CD4-positive, alpha-beta T cell (primary cell): ENCODE results near the gene SGTA. TPM values are rescaled to one million over a fixed set of nuclear protein-coding genes. Genes with fewer than 3 reads are reported as not detected.

ENCODE experiments used
- ATAC-seq: fragments of 200-7000 bp; cut with Tn5 transposase; one replicate; pipeline ENCODE4 v1.10.0; 2022; ENCODE audit warnings: mild to moderate bottlenecking; ENCODE audit not compliant: poor library complexity
- CTCF ChIA-PET: fragments of 350-600 bp; sonication (Branson Sonifier 250); formaldehyde crosslinking; loops from one replicate; lab custom pipeline; 2021; ENCODE audit warnings: antibody characterized with exemption, inconsistent platforms; lab: Charles Lee
- POLR2A ChIA-PET: fragments of 350-600 bp; sonication (Branson Sonifier 250); formaldehyde crosslinking; loops from one replicate; lab custom pipeline; 2021; ENCODE audit warnings: antibody characterized with exemption, inconsistent platforms; lab: Charles Lee
- DNase-seq, 14 experiments: peaks; one replicate each; pipeline ENCODE4 v3.0.0-alpha.2; 2013 to 2020; ENCODE audit warnings: mixed read lengths in 2 of 14
- H3K27ac ChIP-seq, 2 donors: one replicate each; pipeline versions ENCODE4 v1.5.1 to v1.7.0; 2013; ENCODE audit warnings: low read length in 2 of 2, low read depth in 1 of 2, mild to moderate bottlenecking in 1 of 2
- H3K27me3 ChIP-seq, 2 experiments: 1 replicate in 1 of 2; 2 replicates in 1 of 2; pipeline versions ENCODE4 v1.6.1 to v1.7.0; 2013; ENCODE audit warnings: low read length in 2 of 2, control low read depth in 1 of 2, mild to moderate bottlenecking in 1 of 2, moderate library complexity in 1 of 2; ENCODE audit not compliant: insufficient read depth in 2 of 2, control insufficient read depth in 1 of 2
- H3K36me3 ChIP-seq: one replicate; pipeline ENCODE4 v1.6.1; 2013; ENCODE audit warnings: low read length, control low read depth; ENCODE audit not compliant: insufficient read depth
- H3K4me1 ChIP-seq: one replicate; pipeline ENCODE4 v1.6.1; 2013; ENCODE audit warnings: low read length, control low read depth; ENCODE audit not compliant: insufficient read depth
- H3K4me3 ChIP-seq: one replicate; pipeline ENCODE4 v1.5.1; 2013; ENCODE audit warnings: mild to moderate bottlenecking, low read length, moderate library complexity
- H3K9me3 ChIP-seq, 2 experiments: 1 replicate in 1 of 2; 2 replicates in 1 of 2; pipeline versions ENCODE4 v1.6.1 to v1.7.0; 2013; ENCODE audit warnings: low read length in 2 of 2, mild to moderate bottlenecking in 2 of 2, control low read depth in 1 of 2, moderate library complexity in 1 of 2; ENCODE audit not compliant: control insufficient read depth in 1 of 2, insufficient read depth in 1 of 2
- H3K27ac Mint-ChIP-seq: one replicate; pipeline ENCODE4 v1.8.0; 2020; ENCODE audit warnings: mixed read lengths
- H3K27me3 Mint-ChIP-seq: one replicate; pipeline ENCODE4 v1.8.0; 2021; ENCODE audit warnings: mixed read lengths
- H3K36me3 Mint-ChIP-seq: one replicate; pipeline ENCODE4 v1.8.0; 2021; ENCODE audit warnings: low read depth, mixed read lengths
- H3K4me1 Mint-ChIP-seq: one replicate; pipeline ENCODE4 v1.8.0; 2021; ENCODE audit warnings: low read depth, mixed read lengths
- H3K4me3 Mint-ChIP-seq: one replicate; pipeline ENCODE4 v1.8.0; 2020; ENCODE audit warnings: mild to moderate bottlenecking, mixed read lengths
- H3K9me3 Mint-ChIP-seq: one replicate; pipeline ENCODE4 v1.8.0; 2020; ENCODE audit warnings: mixed read lengths
- CTCF ChIP-seq: fragments of 200-600 bp; IDR thresholded peaks from one replicate; pipeline ENCODE4 v1.8.0; 2022; ENCODE audit warnings: antibody characterized with exemption, mild to moderate bottlenecking
- intact Hi-C, 2 experiments: fragments of 100-400 bp; cut with DNase I in 1 of 2; cut with micrococcal nuclease in 1 of 2; formaldehyde crosslinking; loops; one replicate each; pipeline versions ENCODE4 v1.15.1 to v1.9.0; 2023 to 2025; cut with DNase I, micrococcal nuclease
- total RNA-seq, 174 experiments: library from RNA in 2 of 174; stranded (reverse) in 2 of 174; gene quantifications; one replicate each; pipeline ENCODE4 v1.2.3 and lab custom pipeline; 2021 to 2026

The SGTA gene
- total RNA-seq, 2 experiments from 2014 or later = 28.3 to 29.7 TPM

DNA sequence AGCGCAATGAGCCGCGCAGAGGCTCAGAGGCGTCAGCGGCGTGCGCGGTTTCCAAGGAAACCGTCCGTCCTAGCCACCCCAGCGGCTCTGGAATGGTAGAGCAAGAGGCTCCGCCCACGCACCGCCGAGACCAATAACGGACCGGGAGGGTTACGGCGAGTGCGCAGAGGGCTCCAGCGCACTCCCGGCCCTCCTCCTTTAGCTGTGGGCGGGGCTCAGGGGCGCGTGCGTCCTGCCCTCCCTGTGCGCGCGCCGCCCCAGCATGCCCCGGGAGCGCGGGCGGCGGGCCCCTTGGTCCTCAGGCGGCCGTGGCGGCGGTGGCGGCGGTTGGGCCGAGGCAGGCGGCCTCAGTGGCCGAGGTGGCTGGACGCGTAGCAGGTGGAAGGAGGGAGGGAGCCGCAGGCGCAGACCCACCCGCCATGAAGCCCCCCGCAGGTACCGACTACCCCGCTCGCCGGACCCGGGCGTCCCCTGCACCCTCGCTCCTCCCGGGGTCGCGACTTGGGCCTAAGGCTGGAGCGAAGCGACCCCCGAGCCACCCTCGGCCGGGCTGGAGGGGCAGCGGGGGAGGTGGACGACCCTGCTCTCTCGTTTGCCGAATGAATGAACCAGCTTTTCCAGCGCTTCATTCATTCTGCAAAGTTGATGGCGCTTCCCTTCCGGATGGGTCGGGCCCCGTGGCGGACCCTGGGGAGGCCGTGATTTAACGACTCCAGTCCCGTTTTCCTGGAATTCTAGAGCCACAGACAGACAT, 2.3 kb upstream of the SGTA start, which contains the start of gene THOP1:
Gene THOP1, plus strand, starts transcription at position 260 of the 754 bp plus-strand sequence. Its CDS starts 160 bp downstream, at position 420.
- CTCF ChIA-PET = interaction anchor here (0.6 to 1.1 kb wide), 4 partner anchors 34 to 769 kb away, joined by 3 to 4 read pairs (median 3); partner anchors contain the start of gene ZNF554
- ATAC-seq = peak; percentile 92

DNA sequence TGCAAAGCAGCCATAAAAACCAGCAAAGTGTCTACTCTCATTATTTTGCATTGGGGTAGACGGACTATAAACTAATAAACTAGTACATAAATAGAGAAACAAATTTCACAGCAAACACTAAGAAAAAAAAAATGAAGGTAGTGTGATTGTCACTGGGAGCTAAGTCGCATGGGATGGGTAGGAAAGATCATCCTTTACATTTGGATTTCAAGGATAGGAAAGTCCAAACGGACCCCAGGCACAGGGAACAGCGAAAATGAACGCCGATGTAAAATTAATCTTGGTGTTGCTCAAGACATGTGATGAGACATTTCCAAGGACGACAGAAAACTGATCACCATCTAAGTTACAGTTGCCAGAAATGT, 690 bp upstream of the SGTA start:
- peak overlapping the region; percentile 100 for H3K4me3 ChIP-seq
- CTCF ChIA-PET = interaction anchor here (0.5 to 1.4 kb wide), 5 partner anchors 34 to 1204 kb away, joined by 3 to 6 read pairs (median 4); partner anchors contain the start of genes ZNF554 and ZNF555

More for the DNA sequence above, 2.3 kb upstream of the SGTA start, which contains the start of gene THOP1:
- Histone ChIP-seq H3K4me1 (peaks cover 57% of the 10 kb centered on the region), H3K4me3 (peak within 1 kb of the TSS; percentile 80), H3K9me3 (no peaks in the 10 kb centered on the region), H3K27me3 (no peaks in the 10 kb centered on the region), H3K36me3 (peaks cover 1% of the 10 kb centered on the region), H3K27ac (peak within 1 kb of the TSS in 1 of 2 donors; percentile 42)
- DNase-seq = peak; percentile 94 to 100 (median 98)
- intact Hi-C loops = loop anchor here (1.0 to 2.0 kb wide), 3 partner anchors 33 to 55 kb away; partner anchors contain the start of genes ZNF554 (in 2 of the 2) and ZNF555 (in 1 of the 2)
- Mint-ChIP-seq H3K4me1 (peaks cover 43% of the 10 kb centered on the region), H3K27me3 (no peaks in the 10 kb centered on the region), H3K27ac (peak within 1 kb of the TSS; percentile 80), H3K9me3 (no peaks in the 10 kb centered on the region), H3K36me3 (peaks cover 4% of the 10 kb centered on the region), H3K4me3 (peak within 1 kb of the TSS; percentile 90)
- POLR2A ChIA-PET = interaction anchor here (0.6 to 1.3 kb wide), 6 partner anchors 10 to 165 kb away, joined by 3 to 8 read pairs (median 4); partner anchors contain the start of genes GNG7, ZNF555 and ZNF57
- TF ChIP-seq CTCF = no peak

More for the DNA sequence above, 690 bp upstream of the SGTA start:
- Mint-ChIP-seq H3K4me1 (peaks cover 49% of the 10 kb centered on the region), H3K9me3 (no peaks in the 10 kb centered on the region), H3K4me3 (peak overlapping the region; percentile 94), H3K36me3 (peaks cover 10% of the 10 kb centered on the region), H3K27me3 (no peaks in the 10 kb centered on the region), H3K27ac (peak overlapping the region; percentile 91)
- Histone ChIP-seq H3K4me1 (peaks cover 62% of the 10 kb centered on the region), H3K27me3 (no peaks in the 10 kb centered on the region), H3K36me3 (peaks cover 3% of the 10 kb centered on the region), H3K9me3 (no peaks in the 10 kb centered on the region), H3K27ac (peak overlapping the region; percentile 18 to 79)
- DNase-seq (no peak), ATAC-seq (no peak)
- intact Hi-C loops = loop anchor here (1.0 to 2.0 kb wide), 4 partner anchors 35 to 57 kb away; partner anchors contain the start of genes SLC39A3 (in 2 of the 2), ZNF554 (in 1 of the 2) and ZNF555 (in 1 of the 2)
- POLR2A ChIA-PET = interaction anchor here (0.6 to 1.5 kb wide), 6 partner anchors 38 to 308 kb away, joined by 3 to 6 read pairs (median 4); partner anchors contain the start of genes GADD45B and ZNF555
- no peak for TF ChIP-seq CTCF
